Measurements from ENCODE around the gene SNTA1.

DNA sequence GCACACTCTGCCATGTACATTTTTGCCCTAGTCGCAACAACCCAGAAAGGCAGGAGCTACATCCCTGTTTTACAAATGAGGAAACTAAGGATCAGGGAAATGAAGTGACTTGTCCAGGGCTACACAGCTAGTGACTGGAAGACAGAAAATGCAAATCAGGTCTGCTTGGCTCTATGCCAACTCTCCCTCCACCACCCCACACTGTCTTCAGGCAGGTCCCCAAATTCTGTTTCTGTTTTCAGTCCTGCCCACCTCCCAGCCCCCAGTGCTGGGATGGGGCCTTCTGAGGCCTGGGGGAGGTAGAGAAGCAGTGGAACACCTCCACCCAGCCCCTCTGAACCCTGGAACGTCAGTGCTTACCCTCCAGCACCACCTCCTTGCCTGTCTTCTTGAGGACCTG lies 5.1 kb downstream of the SNTA1 start:
- TF ChIP-seq MTA1 (IDR thresholded peaks at IDR 0.05; ENCODE audit: borderline replicate concordance) = no peak
- no peak for TF ChIP-seq FOXA1 (IDR thresholded peaks at IDR 0.05; ENCODE audit: borderline replicate concordance)
- TF ChIP-seq ZNF24 (IDR thresholded peaks at IDR 0.05) = no peak
- TF ChIP-seq EZH2 (IDR thresholded peaks at IDR 0.05; ENCODE audit: borderline replicate concordance, low read depth, low read length) = no peak
- TF ChIP-seq NFRKB (IDR thresholded peaks at IDR 0.05; ENCODE audit: low read depth) = no peak
- TF ChIP-seq SP1 (CRISPR knock-in tag; IDR thresholded peaks at IDR 0.05) = no peak
- TF ChIP-seq NR2F6 (CRISPR knock-in tag; IDR thresholded peaks at IDR 0.05) = no peak
- TF ChIP-seq, protein P1, sequence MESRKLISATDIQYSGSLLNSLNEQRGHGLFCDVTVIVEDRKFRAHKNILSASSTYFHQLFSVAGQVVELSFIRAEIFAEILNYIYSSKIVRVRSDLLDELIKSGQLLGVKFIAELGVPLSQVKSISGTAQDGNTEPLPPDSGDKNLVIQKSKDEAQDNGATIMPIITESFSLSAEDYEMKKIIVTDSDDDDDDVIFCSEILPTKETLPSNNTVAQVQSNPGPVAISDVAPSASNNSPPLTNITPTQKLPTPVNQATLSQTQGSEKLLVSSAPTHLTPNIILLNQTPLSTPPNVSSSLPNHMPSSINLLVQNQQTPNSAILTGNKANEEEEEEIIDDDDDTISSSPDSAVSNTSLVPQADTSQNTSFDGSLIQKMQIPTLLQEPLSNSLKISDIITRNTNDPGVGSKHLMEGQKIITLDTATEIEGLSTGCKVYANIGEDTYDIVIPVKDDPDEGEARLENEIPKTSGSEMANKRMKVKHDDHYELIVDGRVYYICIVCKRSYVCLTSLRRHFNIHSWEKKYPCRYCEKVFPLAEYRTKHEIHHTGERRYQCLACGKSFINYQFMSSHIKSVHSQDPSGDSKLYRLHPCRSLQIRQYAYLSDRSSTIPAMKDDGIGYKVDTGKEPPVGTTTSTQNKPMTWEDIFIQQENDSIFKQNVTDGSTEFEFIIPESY (CRISPR knock-in tag; IDR thresholded peaks at IDR 0.05) = no peak
- no peak for TF ChIP-seq CHD1 (IDR thresholded peaks at IDR 0.05; ENCODE audit: low read length)
- TF ChIP-seq FOSL1 (tag; conservative IDR thresholded peaks at IDR 0.05) = no peak
